ENCODE data around the gene PJVK.

Gene PJVK

GRCh38 chr2:178484245-178485041, 33.3 kb downstream of the PJVK start:
- Histone ChIP-seq H3K4me3 (ENCODE audit: low read length) (no peak overlapping the region), H3K27me3 (ENCODE audit: control insufficient read depth, insufficient read depth, low read length) (no peaks in the 10 kb centered on the region), H3K36me3 (ENCODE audit: insufficient read depth, low read length) (peaks cover 14% of the 10 kb centered on the region)

GRCh38 chr2:178485356-178485755, 34.2 kb downstream of the PJVK start:
- no peak overlapping the region for H3K4me2 ChIP-seq (ENCODE audit: low read length)
- no peaks in the 10 kb centered on the region for H3K27me3 ChIP-seq (ENCODE audit: control insufficient read depth, insufficient read depth, low read length)
- no peak overlapping the region for H3K9ac ChIP-seq (ENCODE audit: low read depth, low read length)

More at GRCh38 chr2:178484245-178485041, 33.3 kb downstream of the PJVK start:
- no peaks in the 10 kb centered on the region for H3K9me3 ChIP-seq (replicated peaks; ENCODE audit: low read length)
- H3K4me1 ChIP-seq (ENCODE audit: control insufficient read depth, insufficient read depth, low read length) = peaks cover 28% of the 10 kb centered on the region
- H3K9ac ChIP-seq (ENCODE audit: low read depth, low read length) = no peak overlapping the region
- peak overlapping the region; percentile 45 for H3K4me2 ChIP-seq (ENCODE audit: low read length)

GRCh38 chr2:178491612-178492011, 40.4 kb downstream of the PJVK start:
- no peaks in the 10 kb centered on the region for H3K4me1 ChIP-seq (ENCODE audit: control insufficient read depth, insufficient read depth, low read length)
- H3K9ac ChIP-seq (ENCODE audit: low read depth, low read length) = no peak overlapping the region
- no peaks in the 10 kb centered on the region for H3K27me3 ChIP-seq (ENCODE audit: control insufficient read depth, insufficient read depth, low read length)
- H3K4me2 ChIP-seq (ENCODE audit: low read length) = no peak overlapping the region
- no peak overlapping the region for H3K4me3 ChIP-seq (ENCODE audit: low read length)
- peaks cover 48% of the 10 kb centered on the region for H3K36me3 ChIP-seq (ENCODE audit: insufficient read depth, low read length)
- no peaks in the 10 kb centered on the region for H3K9me3 ChIP-seq (replicated peaks; ENCODE audit: low read length)

More at GRCh38 chr2:178485356-178485755, 34.2 kb downstream of the PJVK start:
- H3K36me3 ChIP-seq (ENCODE audit: insufficient read depth, low read length) = peaks cover 18% of the 10 kb centered on the region
- H3K9me3 ChIP-seq (replicated peaks; ENCODE audit: low read length) = no peaks in the 10 kb centered on the region
- H3K4me3 ChIP-seq (ENCODE audit: low read length) = no peak overlapping the region
- H3K4me1 ChIP-seq (ENCODE audit: control insufficient read depth, insufficient read depth, low read length) = peaks cover 22% of the 10 kb centered on the region

GRCh38 chr2:178496049-178496448, 44.9 kb downstream of the PJVK start:
- Histone ChIP-seq H3K9me3 (replicated peaks; ENCODE audit: low read length) (no peaks in the 10 kb centered on the region), H3K4me2 (ENCODE audit: low read length) (no peak overlapping the region), H3K36me3 (ENCODE audit: insufficient read depth, low read length) (peaks cover 64% of the 10 kb centered on the region), H3K27me3 (ENCODE audit: control insufficient read depth, insufficient read depth, low read length) (no peaks in the 10 kb centered on the region), H3K9ac (ENCODE audit: low read depth, low read length) (no peak overlapping the region), H3K4me1 (ENCODE audit: control insufficient read depth, insufficient read depth, low read length) (no peaks in the 10 kb centered on the region), H3K4me3 (ENCODE audit: low read length) (no peak overlapping the region)

- Histone ChIP-seq H3K36me3 (ENCODE audit: insufficient read depth, low read length) (peaks cover 75% of the 10 kb centered on the region), H3K4me3 (ENCODE audit: low read length) (no peak overlapping the region), H3K4me2 (ENCODE audit: low read length) (no peak overlapping the region), H3K4me1 (ENCODE audit: control insufficient read depth, insufficient read depth, low read length) (no peaks in the 10 kb centered on the region), H3K9me3 (replicated peaks; ENCODE audit: low read length) (no peaks in the 10 kb centered on the region), H3K27me3 (ENCODE audit: control insufficient read depth, insufficient read depth, low read length) (no peaks in the 10 kb centered on the region), H3K9ac (ENCODE audit: low read depth, low read length) (no peak overlapping the region)
These were observed 47.0 kb downstream of the PJVK start for GRCh38 chr2:178498137-178498536.

- Histone ChIP-seq H3K4me3 (ENCODE audit: low read length) (no peak overlapping the region), H3K4me2 (ENCODE audit: low read length) (no peak overlapping the region), H3K4me1 (ENCODE audit: control insufficient read depth, insufficient read depth, low read length) (no peaks in the 10 kb centered on the region), H3K9me3 (replicated peaks; ENCODE audit: low read length) (no peaks in the 10 kb centered on the region), H3K9ac (ENCODE audit: low read depth, low read length) (no peak overlapping the region), H3K27me3 (ENCODE audit: control insufficient read depth, insufficient read depth, low read length) (no peaks in the 10 kb centered on the region), H3K36me3 (ENCODE audit: insufficient read depth, low read length) (peaks cover 71% of the 10 kb centered on the region)
These were observed 48.5 kb downstream of the PJVK start for GRCh38 chr2:178499640-178500039.

GRCh38 chr2:178502751-178503150, 51.6 kb downstream of the PJVK start:
- Histone ChIP-seq H3K36me3 (ENCODE audit: insufficient read depth, low read length) (peaks cover 62% of the 10 kb centered on the region), H3K9ac (ENCODE audit: low read depth, low read length) (no peak overlapping the region), H3K9me3 (replicated peaks; ENCODE audit: low read length) (no peaks in the 10 kb centered on the region), H3K27me3 (ENCODE audit: control insufficient read depth, insufficient read depth, low read length) (no peaks in the 10 kb centered on the region), H3K4me3 (ENCODE audit: low read length) (no peak overlapping the region), H3K4me1 (ENCODE audit: control insufficient read depth, insufficient read depth, low read length) (no peaks in the 10 kb centered on the region), H3K4me2 (ENCODE audit: low read length) (no peak overlapping the region)

GRCh38 chr2:178506101-178506500, 54.9 kb downstream of the PJVK start:
- H3K27me3 ChIP-seq (ENCODE audit: control insufficient read depth, insufficient read depth, low read length) = no peaks in the 10 kb centered on the region
- no peaks in the 10 kb centered on the region for H3K9me3 ChIP-seq (replicated peaks; ENCODE audit: low read length)
- H3K4me3 ChIP-seq (ENCODE audit: low read length) = no peak overlapping the region
- H3K9ac ChIP-seq (ENCODE audit: low read depth, low read length) = no peak overlapping the region
- H3K36me3 ChIP-seq (ENCODE audit: insufficient read depth, low read length) = peaks cover 36% of the 10 kb centered on the region
- no peak overlapping the region for H3K4me2 ChIP-seq (ENCODE audit: low read length)
- H3K4me1 ChIP-seq (ENCODE audit: control insufficient read depth, insufficient read depth, low read length) = no peaks in the 10 kb centered on the region

- Histone ChIP-seq H3K9ac (ENCODE audit: low read depth, low read length) (no peak overlapping the region), H3K27me3 (ENCODE audit: control insufficient read depth, insufficient read depth, low read length) (no peaks in the 10 kb centered on the region), H3K4me3 (ENCODE audit: low read length) (no peak overlapping the region), H3K4me2 (ENCODE audit: low read length) (no peak overlapping the region), H3K9me3 (replicated peaks; ENCODE audit: low read length) (no peaks in the 10 kb centered on the region), H3K4me1 (ENCODE audit: control insufficient read depth, insufficient read depth, low read length) (no peaks in the 10 kb centered on the region), H3K36me3 (ENCODE audit: insufficient read depth, low read length) (peaks cover 33% of the 10 kb centered on the region)
These were observed 55.3 kb downstream of the PJVK start for GRCh38 chr2:178506524-178506923.

- H3K27me3 ChIP-seq (ENCODE audit: control insufficient read depth, insufficient read depth, low read length) = no peaks in the 10 kb centered on the region
- no peak overlapping the region for H3K9ac ChIP-seq (ENCODE audit: low read depth, low read length)
- H3K9me3 ChIP-seq (replicated peaks; ENCODE audit: low read length) = no peaks in the 10 kb centered on the region
- no peak overlapping the region for H3K4me2 ChIP-seq (ENCODE audit: low read length)
- H3K36me3 ChIP-seq (ENCODE audit: insufficient read depth, low read length) = peaks cover 28% of the 10 kb centered on the region
- H3K4me1 ChIP-seq (ENCODE audit: control insufficient read depth, insufficient read depth, low read length) = no peaks in the 10 kb centered on the region
- H3K4me3 ChIP-seq (ENCODE audit: low read length) = no peak overlapping the region
These were observed 55.8 kb downstream of the PJVK start for GRCh38 chr2:178506949-178507348.

GRCh38 chr2:178508646-178509045, 57.5 kb downstream of the PJVK start:
- Histone ChIP-seq H3K9ac (ENCODE audit: low read depth, low read length) (no peak overlapping the region), H3K4me3 (ENCODE audit: low read length) (no peak overlapping the region), H3K9me3 (replicated peaks; ENCODE audit: low read length) (no peaks in the 10 kb centered on the region), H3K4me2 (ENCODE audit: low read length) (no peak overlapping the region), H3K27me3 (ENCODE audit: control insufficient read depth, insufficient read depth, low read length) (no peaks in the 10 kb centered on the region), H3K36me3 (ENCODE audit: insufficient read depth, low read length) (peaks cover 14% of the 10 kb centered on the region), H3K4me1 (ENCODE audit: control insufficient read depth, insufficient read depth, low read length) (no peaks in the 10 kb centered on the region)

- Histone ChIP-seq H3K4me1 (ENCODE audit: control insufficient read depth, insufficient read depth, low read length) (peaks cover 9% of the 10 kb centered on the region), H3K9me3 (replicated peaks; ENCODE audit: low read length) (no peaks in the 10 kb centered on the region), H3K9ac (ENCODE audit: low read depth, low read length) (no peak overlapping the region), H3K27me3 (ENCODE audit: control insufficient read depth, insufficient read depth, low read length) (no peaks in the 10 kb centered on the region), H3K4me3 (ENCODE audit: low read length) (no peak overlapping the region), H3K4me2 (ENCODE audit: low read length) (no peak overlapping the region), H3K36me3 (ENCODE audit: insufficient read depth, low read length) (peaks cover 4% of the 10 kb centered on the region)
These were observed 59.2 kb downstream of the PJVK start for GRCh38 chr2:178510384-178510783.
